GM19324 (cell line): ENCODE results near the gene CSRP1.
"Not testable (repeated sequence)": the region's sequence is repeated elsewhere in the genome, so short reads cannot be mapped to it uniquely, and the experiment has no call there.

Experiments
- ATAC-seq: cut with Tn5 transposase; IDR thresholded peaks from one replicate; pipeline ENCODE4 v1.9.1; 2021; ENCODE audit warnings: mild to moderate bottlenecking, moderate library complexity; ENCODE audit not compliant: unreplicated experiment, low FRiP score

CSRP1 gene

DNA sequence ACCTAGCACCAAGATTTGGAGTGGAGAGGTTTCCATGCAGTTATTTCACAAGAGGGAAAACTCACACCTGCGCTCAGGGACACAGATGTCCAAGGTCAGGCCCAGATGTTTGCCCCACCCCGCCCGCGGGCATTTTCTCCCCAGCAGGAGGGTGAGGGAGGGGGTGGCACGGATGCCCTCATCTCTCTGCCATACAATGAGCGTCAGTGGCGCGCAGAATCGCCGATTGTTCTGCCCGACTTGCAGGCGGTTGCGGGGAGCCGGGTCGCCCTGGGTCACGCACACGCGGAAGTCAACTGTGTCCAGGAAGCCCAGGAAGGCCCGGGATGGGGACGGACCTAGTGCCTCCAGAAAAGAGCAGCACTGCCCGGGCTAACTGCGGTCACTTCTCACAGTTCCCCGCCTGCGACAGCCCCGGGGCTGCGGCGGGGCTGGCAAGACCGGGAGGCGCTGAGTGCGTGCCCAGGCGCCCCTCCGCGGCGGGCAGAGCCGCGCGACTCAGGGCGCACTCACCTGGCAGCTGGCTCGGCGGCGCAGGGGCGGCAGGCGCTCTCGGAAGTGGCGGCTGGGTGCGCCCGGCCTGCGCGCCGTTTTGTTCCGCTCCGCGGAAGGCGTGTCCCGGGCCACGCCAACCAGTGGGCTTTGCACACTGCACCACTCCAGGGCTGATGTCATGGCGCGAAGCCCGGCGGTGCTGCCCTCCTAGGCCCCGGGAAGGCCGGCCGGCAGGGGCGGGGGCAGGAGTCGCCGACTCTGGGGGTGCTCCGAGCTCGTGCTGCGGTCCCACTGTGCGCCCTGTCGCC is at the start of gene CSRP1:
CSRP1 (minus strand) TSS at position 567 of the 803 bp plus-strand sequence. CDS start 10,820 bp downstream, outside the sequence.
- peak; percentile 89 for ATAC-seq

DNA sequence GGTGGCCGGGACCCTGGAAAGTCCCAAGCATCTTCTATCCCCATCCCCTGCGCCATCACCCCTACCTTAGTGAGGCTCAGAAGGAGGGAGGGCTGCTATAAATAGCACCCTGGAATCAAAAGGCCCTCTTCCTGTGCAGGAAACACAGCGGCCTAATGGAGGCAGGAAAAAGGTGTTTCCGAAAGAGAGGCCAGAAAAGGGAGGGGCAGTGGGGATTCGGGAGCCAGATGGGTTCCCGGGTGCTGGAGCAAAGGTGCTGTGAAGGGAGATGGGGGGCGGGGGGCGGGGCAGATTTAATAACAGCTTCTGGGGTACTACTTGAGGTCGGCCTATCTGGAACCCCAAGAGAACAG is 48.6 kb upstream of the CSRP1 start:
- no peak for ATAC-seq

DNA sequence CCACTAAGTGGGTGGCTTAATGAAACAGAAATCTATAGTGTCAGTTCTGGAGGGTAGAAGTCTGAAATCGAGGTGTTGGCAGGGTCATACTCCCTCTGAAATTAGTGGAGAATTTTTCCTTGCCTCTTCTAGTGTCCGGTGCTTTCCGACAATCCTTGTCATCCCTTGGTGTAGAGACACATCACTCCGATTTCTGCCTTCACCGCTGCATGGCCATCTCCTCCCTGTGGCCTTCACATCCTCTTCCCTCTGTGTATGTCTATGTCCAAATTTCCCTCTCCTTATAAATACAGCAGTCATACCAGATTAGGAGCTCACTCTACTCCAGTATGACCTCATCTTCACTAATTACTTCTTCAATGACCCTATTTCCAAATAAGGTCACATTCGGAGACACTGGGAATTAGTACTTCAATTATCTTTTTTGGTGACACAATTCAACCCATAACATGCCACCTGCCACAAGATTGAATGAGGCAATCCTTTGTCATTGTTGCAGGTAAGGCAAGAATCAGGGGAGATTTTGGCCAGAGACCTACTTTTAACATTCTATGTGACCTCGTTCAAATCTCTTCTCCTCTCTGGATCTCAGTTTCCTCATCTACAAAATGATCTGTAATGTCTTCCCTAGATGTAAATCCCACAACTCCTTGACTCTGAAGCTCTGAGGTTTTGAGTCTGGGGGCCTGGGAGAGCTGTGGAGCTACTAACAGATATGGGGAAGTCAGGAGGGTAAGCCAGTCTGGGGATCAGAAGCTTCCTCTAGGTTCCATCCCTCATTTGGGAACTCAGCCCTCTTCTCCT is 48.1 kb upstream of the CSRP1 start:
- no peak for ATAC-seq

DNA sequence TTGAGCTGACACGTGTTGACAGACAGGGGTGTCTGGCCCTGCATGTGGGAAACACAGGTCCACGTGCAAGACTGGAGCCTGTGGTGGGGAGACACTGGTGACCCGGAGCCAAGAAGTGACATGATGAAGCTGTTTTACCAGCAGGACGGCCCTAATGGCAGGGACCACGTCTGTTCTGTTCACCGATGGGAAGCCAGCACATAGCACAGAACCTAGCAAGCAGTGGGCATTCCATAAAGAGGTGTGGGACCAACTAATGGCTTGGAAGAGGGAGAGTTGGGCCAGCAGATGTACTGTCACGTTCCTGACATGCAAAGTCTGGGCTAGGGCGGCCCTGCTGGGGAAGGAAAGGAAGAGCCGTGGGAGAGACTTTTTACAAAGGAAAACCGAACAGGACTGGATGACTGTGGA is 47.3 kb upstream of the CSRP1 start:
- ATAC-seq: no peak

DNA sequence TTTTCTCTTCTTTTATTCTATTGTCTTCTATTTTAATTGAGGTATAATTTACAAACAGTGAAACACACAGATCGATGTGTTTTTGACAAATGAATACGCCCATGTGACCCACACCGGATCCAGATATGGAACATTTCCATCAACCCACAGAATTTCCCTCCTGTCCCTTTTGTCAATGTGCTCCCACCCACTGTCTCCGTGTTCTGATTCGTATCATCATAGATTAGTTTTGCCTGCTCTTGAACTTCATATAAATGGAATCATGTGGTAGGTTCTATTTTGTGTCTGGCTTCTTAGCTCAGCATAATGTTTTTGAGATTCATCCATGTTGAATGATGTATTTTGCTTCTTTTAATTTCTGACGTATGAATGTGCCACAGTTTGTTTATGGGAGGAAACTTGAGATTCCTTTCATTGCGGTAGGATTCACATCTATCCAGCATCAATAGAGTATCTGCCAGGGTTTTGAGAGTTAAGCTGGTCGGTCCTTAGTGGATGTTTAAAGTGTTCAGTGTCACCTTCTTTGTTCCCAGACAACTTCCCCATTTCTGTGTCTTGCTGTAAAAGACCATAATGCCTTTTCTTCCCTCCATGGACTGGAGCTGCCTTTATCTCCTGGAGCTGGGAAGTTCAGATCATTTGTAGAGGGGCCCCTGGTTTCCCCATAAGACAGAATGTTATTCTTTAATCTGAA is 46.7 kb upstream of the CSRP1 start:
- ATAC-seq: no peak

DNA sequence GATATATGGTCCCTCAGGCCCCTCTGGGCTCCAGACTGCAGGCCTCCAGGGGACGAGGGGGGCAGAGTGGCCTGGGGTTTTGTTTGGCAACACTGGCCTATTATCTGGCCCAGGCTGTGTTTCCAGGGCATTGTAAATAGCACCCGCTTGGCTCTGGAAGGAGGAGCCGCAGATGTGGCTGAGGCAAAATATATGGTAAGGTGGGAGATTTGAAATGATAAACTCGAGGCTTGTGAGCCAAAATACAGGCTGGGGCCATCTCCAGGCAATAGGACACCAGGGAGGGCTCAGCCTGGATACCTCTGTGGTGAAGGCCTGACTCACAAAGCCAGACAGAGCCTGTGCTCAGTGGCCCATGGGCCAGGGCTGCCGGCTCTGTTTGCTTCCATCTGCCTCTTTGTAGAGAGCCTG is 46.0 kb upstream of the CSRP1 start:
- no peak for ATAC-seq

DNA sequence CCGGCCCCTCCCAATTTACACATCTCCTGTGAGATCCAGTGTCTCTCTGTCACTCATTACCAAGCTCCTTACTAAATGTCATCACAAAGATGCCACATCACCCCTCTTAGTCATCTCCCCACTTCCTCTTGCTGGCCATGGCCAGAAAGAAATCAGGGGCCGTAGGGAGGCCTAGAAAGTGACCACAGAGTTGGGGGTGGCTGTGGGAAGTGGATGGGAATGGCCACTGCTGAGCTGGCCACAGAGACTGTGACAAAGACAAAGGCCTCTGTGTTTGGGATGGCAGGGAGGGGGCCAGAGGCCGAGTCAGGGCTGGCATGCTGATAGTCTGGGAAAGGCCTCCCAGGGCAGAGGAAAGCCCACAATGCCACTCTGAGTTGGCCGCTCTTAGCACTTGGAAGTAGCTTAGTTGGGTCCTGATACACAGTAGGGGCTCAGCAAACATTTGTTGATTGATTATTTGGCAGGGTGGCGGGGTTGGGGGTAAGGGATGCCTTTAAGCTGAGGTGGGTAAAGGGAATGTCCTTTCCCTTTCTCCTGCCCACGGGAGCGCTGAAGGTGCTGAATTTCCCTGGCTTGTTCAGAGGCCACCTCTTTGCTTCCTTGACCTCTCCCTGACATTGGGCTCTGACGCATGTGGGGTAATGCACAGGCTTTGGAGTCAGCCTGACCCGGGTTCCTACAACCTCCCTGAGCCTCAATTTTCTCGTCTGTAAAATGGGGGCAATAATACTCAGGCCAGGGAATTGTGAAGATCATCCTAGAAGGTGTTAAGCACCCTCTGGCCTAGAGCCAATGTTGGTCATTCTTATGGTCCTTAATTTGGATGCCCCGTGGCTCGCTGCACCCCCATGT is 45.2 kb upstream of the CSRP1 start:
- ATAC-seq: no peak

DNA sequence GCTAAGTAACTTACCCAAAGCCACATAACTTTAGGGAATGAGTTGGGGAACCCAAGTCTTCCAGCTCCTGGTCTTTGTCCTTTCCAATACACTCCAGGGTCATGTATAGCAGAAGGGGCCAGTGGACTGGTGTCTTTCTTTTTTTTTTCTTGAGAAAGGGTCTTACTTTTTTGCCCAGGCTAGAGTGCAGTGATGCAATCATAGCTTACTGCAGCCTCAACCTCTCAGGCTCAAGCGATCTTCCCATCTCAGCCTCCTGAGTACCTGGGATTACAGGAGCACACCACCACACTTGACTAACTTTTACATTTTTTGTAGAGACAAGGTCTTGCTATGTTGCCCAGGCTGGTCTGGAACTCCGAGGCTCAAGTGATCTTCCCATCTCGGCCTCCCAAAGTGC is 44.2 kb upstream of the CSRP1 start:
- no peak for ATAC-seq

DNA sequence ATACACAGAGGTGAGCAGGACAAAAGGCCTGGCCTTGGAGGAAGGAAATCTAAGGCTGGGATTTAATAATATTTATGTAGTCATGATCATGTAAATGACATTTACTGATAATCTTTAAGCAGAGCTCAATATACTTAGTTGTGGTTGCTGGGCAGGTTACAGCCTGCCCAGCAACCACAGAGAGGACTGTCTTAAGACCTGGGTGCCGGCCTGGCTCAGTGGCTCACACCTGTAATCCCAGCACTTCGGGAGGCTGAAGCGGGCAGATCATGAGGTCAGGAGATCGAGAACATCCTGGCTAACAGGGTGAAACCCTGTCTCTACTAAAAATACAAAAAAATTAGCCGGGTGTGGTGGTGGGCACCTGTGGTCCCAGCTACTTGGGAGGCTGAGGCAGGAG is 42.6 kb upstream of the CSRP1 start:
- ATAC-seq: not testable (repeated sequence)

DNA sequence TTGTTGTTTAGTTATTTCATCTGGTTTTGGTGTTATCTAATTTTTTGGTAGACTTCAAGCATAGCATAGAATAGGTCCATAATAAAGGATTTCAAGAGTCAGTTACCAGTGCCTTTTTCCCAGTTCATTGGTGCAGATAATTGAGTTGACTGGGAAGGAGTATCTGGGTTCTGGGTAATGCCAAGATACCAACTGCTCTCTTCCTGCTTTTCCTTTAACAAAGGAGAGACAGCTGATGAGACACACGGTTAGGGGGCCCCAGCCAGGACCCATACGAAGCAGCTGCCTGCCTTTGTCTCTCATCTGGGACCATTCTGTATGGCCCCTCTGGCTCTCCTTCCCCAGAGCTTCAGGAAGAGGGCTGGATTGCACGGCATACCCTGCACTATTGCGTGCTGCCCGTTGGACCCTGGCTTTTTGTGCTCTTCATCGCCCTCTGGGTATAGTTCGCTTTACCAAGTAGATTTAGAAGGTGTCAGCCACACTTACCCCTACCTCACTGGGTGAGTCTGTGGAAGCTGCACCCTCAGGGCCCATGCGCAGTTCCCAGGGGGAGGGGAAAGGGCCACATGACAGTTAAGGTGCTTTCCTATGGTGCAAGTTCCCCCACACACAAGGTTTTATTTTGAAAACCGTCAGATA is 39.0 kb upstream of the CSRP1 start:
- ATAC-seq: no peak

DNA sequence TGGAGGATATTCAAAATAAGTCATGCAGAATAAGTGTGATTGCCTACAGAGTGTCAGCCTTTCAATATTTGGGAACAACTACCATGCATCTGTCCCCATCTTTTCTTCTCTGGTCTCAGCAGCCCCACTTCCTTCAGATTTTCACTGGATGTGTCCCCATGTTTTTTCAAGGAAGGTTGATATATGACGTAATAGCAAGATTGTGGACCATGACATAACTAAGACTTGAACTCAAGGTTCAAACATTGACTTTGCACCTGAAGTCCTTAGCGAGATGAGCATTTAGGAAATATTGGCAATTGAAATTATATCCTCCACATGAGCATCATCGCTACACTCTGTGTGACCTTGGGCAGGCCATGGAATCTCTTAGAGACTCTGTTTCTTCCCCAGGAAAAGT is 37.8 kb upstream of the CSRP1 start:
- ATAC-seq: no peak

DNA sequence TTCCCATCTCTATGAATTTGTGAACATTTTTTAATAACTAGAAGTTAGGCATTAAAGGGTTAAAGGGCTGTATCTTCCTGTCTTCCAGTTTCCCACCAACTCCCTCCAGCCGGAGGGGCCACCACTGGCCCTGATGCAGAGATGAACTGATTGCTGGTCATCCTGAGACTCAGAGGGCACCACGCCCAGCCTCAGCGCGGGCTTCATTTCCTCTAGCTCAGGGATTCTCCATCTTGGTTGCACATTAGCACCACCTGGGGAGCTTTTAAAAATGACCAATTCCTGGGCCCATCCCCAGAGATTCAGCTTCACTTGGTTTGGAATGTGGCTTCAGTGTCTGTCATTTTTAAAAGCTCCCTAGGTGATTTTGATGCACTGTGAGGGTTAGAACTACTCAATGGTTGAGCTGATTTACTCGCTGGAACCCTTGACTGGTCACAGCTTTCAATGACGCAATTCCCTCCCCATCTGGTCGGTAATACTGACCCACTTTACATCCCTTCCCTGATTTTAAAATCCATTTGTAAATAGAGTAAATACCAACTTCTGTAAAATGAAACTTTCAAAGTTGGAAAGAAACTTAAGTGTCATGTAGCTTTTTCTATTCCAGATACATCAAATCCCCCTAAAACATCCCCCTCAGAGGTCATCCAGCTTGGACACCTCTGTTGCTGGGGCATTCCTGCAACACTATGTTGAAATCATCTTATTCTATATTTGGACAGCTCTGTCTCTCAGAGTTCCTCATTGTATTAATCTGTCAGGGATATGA is 37.1 kb upstream of the CSRP1 start:
- ATAC-seq: no peak

DNA sequence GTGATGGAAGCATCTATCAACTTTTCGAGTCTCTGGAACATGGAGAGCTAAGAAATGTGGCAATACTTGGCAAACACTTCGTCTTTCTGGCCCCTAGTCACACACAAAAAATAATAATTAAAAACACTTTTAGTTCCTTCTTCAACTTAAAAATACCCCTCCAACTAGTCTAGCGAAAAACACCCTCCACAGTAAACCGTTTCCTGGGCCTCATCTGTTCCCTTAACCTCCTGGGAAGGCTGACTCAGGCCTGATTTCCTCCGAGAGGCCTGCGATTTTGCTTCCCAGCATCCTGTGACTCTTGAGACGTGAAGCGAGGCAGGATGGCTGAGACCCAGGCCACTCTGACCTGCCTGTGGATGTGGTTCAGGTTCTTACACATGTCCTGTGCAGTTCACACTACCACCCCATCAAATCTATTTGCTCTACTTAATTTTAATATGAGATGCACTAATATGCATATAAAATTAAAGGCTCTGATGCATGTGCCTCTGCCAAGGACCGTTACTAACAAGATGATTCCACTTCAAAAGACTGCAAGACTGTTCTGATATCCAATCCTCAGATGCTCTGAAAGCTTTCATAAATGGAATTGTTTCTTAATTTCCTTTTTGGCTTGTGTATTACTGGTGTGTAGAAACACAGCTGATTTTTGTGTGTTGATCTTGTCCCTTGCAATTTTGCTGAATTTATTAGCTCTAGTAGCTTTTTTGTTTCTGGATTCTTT is 35.5 kb upstream of the CSRP1 start:
- no peak for ATAC-seq

DNA sequence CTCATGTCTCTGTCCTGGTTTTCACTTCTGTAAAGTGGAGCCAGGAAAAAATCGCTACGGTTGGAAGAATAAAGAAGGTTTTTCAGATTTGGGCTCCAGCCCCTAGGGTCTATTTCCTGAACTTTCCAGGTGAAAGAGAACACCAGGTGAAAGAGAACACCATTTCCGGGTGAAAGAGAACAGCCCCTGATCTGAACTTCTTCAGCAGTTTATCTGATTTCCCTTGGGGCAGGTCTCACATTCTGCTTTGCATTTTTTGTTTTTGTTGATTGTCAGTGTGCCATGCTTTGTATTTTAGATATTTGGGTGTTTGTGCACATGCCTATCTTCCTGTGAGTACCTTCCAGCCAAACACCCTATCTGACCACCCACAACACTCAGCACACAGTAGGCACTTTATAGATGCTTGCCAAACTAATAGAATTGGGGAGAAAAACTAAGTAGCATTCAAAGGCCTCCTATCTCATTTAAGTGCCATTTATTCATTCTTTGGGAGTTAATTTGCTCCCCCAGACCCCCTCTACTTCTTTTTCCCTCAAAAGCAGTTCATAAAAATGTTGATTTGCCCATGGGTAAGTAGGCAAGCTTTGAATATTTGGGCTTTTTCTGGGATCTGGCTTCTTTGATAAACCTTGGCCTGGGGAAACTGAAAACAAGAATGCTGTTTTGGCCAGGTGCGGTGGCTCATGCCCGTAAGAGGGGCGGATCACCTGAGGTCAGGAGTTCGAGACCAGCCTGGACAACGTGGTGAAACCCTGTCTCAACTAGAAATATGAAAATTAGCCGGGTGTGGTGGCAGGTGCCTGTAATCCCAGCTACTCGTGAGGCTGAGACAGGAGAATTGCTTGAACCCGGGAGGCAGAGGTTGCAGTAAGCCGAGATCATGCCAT is 34.2 kb upstream of the CSRP1 start:
- ATAC-seq: no peak

DNA sequence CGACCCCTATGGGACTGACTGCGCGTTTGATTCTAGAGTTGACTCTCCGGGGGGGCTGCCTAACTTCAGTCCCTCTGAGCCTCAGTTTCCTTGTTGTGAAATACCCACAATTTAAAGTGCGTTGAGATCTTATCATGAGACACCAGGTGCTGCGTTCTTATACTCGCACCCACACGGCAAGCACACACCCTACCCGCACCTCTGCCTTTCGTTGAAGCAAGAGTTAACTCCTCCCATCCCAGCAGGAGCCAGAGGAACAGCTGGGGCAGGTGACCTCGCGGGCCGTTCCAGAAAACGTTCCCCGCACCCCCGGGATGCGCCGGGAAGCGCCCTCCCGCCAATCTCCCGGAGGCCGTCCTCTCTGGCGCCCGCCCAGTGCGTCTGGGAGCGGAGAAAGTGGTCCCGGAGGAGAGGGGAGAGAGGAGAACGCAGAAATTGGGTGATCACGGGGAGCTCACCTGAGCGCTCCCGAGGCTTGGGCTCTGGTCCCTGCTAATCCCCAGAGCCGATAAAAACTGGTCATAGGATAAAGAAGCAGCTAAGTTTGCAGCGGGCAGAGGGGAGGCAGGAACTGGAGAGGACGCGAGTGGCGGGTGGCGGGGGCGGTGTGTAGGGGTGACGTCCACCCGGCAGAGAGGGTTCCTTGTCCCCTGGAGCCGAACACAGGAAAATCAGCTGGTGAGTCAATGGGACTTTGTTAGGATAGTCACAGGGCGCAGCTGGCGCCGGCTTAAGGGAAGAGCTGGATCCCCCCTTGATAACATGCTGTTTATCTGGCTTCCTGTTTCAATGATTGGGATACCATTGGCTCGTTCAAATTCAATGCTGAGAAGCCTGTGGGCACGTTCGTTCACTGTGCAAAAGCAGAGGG is 32.9 kb upstream of the CSRP1 start:
- no peak for ATAC-seq
